Activated CD4-positive, alpha-beta T cell treated with anti-CD3 and anti-CD28 coated beads for 36 hours (primary cell): ENCODE measurements around the gene MUC16. TPM values are rescaled to one million over a fixed set of nuclear protein-coding genes. Genes with fewer than 3 reads are reported as not detected.
"Not testable (repeated sequence)": the region's sequence is repeated elsewhere in the genome, so short reads cannot be mapped to it uniquely, and the experiment has no call there.

Source experiments
- ATAC-seq: fragments of 200-7000 bp; cut with Tn5 transposase; one replicate; pipeline ENCODE4 v1.10.0; 2021; ENCODE audit warnings: mild to moderate bottlenecking, moderate library complexity
- CTCF ChIA-PET: fragments of 350-600 bp; sonication (Branson Sonifier 250); formaldehyde crosslinking; loops from one replicate; lab custom pipeline; 2021; ENCODE audit warnings: antibody characterized with exemption; lab: Charles Lee
- POLR2A ChIA-PET: fragments of 350-600 bp; sonication (Branson Sonifier 250); formaldehyde crosslinking; loops from one replicate; lab custom pipeline; 2021; ENCODE audit warnings: antibody characterized with exemption, inconsistent platforms; lab: Charles Lee
- DNase-seq: peaks from one replicate; pipeline ENCODE4 v3.0.0-alpha.2; 2020
- H3K27ac Mint-ChIP-seq: one replicate; pipeline ENCODE4 v1.8.0; 2021; ENCODE audit warnings: mixed read lengths
- H3K27me3 Mint-ChIP-seq: one replicate; pipeline ENCODE4 v1.8.0; 2021; ENCODE audit warnings: mixed read lengths
- H3K36me3 Mint-ChIP-seq: one replicate; pipeline ENCODE4 v1.8.0; 2021; ENCODE audit warnings: low read depth, mixed read lengths
- H3K4me1 Mint-ChIP-seq: one replicate; pipeline ENCODE4 v1.8.0; 2021; ENCODE audit warnings: mixed read lengths
- H3K4me3 Mint-ChIP-seq: one replicate; pipeline ENCODE4 v1.8.0; 2021; ENCODE audit warnings: mild to moderate bottlenecking, moderate library complexity, mixed read lengths
- H3K9me3 Mint-ChIP-seq: one replicate; pipeline ENCODE4 v1.8.0; 2021; ENCODE audit warnings: low read depth, mixed read lengths
- intact Hi-C, 2 experiments: fragments of 100-400 bp; cut with DNase I in 1 of 2; cut with micrococcal nuclease in 1 of 2; formaldehyde crosslinking; loops; one replicate each; pipeline versions ENCODE4 v1.14.2 to v1.15.1; 2022 to 2024; cut with DNase I, micrococcal nuclease
- total RNA-seq, 2 experiments: library from RNA; stranded (reverse); gene quantifications; one replicate each; pipeline ENCODE4 v1.2.3, GENCODE V29; 2021

Gene MUC16
- not detected for total RNA-seq

- Mint-ChIP-seq H3K4me1 (no peaks in the 10 kb centered on the region), H3K27me3 (peaks cover 5% of the 10 kb centered on the region), H3K27ac (no peak within 1 kb of the TSS), H3K36me3 (no peaks in the 10 kb centered on the region), H3K4me3 (no peak within 1 kb of the TSS), H3K9me3 (peaks cover 3% of the 10 kb centered on the region)
- CTCF ChIA-PET: no interaction called here
- intact Hi-C loops: no loop called here
- POLR2A ChIA-PET: no interaction called here
- peak; percentile 7 for DNase-seq
- no peak for ATAC-seq
Measured at GRCh38 chr19:9009935-9010651, at the start of gene MUC16. Gene MUC16, minus strand, starts transcription at chr19:9010409.

- intact Hi-C loops: no loop called here
- Mint-ChIP-seq H3K4me3 (no peak overlapping the region), H3K4me1 (no peaks in the 10 kb centered on the region), H3K36me3 (no peaks in the 10 kb centered on the region), H3K27me3 (no peaks in the 10 kb centered on the region), H3K9me3 (no peaks in the 10 kb centered on the region), H3K27ac (no peak overlapping the region)
- ATAC-seq: no peak
- ChIA-PET POLR2A (no interaction called here), CTCF (no interaction called here)
- DNase-seq: no peak
Measured at GRCh38 chr19:9058905-9059667, 48.9 kb upstream of the MUC16 start.

DNA sequence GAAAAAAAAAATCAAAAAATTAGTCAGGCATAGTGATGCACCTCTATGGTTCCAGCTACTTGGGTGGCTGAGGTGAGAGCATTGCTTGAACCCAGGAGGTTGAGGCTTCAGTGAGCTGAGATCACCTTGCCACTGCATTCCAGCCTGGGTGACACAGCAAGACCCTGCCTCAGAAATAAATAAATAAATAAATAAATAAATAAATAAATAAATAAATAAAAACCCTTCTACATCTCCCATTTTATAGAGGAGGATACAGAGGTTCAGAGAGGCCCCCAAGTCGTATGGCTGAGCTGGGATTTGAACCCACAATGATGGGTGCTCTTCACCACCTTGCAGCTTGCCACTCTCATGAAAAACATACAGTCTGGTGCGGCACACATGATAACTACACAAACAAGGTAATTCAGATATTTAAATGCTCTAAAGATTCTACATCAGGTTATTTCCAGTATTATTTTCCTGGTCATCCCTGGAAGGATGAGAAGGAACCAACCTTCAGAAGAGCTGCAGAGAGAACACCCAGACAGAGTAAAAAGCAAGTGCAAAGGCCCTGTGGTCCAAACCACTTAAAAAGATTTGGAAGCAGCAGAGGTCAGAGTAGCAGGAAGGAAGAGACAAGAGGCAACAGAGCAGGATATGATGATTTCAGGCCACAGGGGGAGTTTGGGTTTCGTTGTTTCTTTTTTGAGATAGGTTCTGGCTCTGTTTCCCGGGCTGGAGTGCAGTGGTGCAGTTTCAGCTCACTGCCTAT, 47.5 kb upstream of the MUC16 start:
- no peak overlapping the region for H3K4me3 Mint-ChIP-seq
- H3K27me3 Mint-ChIP-seq: no peaks in the 10 kb centered on the region
- ATAC-seq (no peak), DNase-seq (no peak)
- no peaks in the 10 kb centered on the region for H3K9me3 Mint-ChIP-seq
- no peak overlapping the region for H3K27ac Mint-ChIP-seq
- ChIA-PET CTCF (interaction anchor here (0.6 kb wide), 1 partner anchor 9 kb away, joined by 3 read pairs; no protein-coding TSS in a partner anchor), POLR2A (no interaction called here)
- no peaks in the 10 kb centered on the region for H3K4me1 Mint-ChIP-seq
- H3K36me3 Mint-ChIP-seq: no peaks in the 10 kb centered on the region
- intact Hi-C loops: no loop called here

- ATAC-seq, H3K27me3 Mint-ChIP-seq, intact Hi-C loops, H3K27ac Mint-ChIP-seq, POLR2A ChIA-PET, H3K4me3 Mint-ChIP-seq, DNase-seq, H3K4me1 Mint-ChIP-seq, H3K9me3 Mint-ChIP-seq, CTCF ChIA-PET, H3K36me3 Mint-ChIP-seq: not testable (repeated sequence)
Measured at GRCh38 chr19:9056131-9056530, 45.9 kb upstream of the MUC16 start.

DNA sequence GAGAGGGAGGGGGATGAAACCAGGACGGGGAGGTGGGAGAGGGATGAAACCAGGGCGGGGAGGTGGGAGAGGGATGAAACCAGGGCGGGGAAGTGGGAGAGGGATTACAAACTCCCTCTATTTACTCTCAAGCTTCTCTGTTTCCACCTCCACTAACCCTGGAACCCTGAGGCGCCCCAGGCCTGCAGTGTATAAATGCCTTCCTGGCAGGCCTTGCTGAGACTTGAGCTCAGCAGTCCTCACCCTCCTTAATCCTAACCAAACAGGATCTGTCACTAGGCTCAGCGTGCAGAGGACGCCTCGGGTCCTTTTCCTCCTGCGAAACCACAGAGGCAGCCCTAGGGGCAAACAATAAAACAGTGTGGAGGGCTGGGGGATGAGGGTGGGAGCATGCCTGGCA, 44.6 kb upstream of the MUC16 start:
- Mint-ChIP-seq H3K4me1 (no peaks in the 10 kb centered on the region), H3K4me3 (no peak overlapping the region), H3K27me3 (no peaks in the 10 kb centered on the region), H3K36me3 (no peaks in the 10 kb centered on the region), H3K9me3 (no peaks in the 10 kb centered on the region), H3K27ac (no peak overlapping the region)
- no peak for ATAC-seq
- CTCF ChIA-PET: no interaction called here
- intact Hi-C loops: no loop called here
- DNase-seq: no peak
- POLR2A ChIA-PET: no interaction called here

- intact Hi-C loops: no loop called here
- no peak for ATAC-seq
- ChIA-PET CTCF (no interaction called here), POLR2A (no interaction called here)
- Mint-ChIP-seq H3K27ac (no peak overlapping the region), H3K9me3 (no peaks in the 10 kb centered on the region), H3K4me1 (no peaks in the 10 kb centered on the region), H3K27me3 (no peaks in the 10 kb centered on the region), H3K36me3 (no peaks in the 10 kb centered on the region), H3K4me3 (no peak overlapping the region)
- DNase-seq: no peak
Measured at GRCh38 chr19:9054207-9054606, 44.0 kb upstream of the MUC16 start.

GRCh38 chr19:9053674-9054073, 43.5 kb upstream of the MUC16 start:
- H3K27ac Mint-ChIP-seq, H3K36me3 Mint-ChIP-seq, H3K27me3 Mint-ChIP-seq, POLR2A ChIA-PET, intact Hi-C loops, CTCF ChIA-PET, DNase-seq, ATAC-seq, H3K9me3 Mint-ChIP-seq, H3K4me3 Mint-ChIP-seq, H3K4me1 Mint-ChIP-seq: not testable (repeated sequence)

GRCh38 chr19:9052894-9053293, 42.7 kb upstream of the MUC16 start:
- ChIA-PET POLR2A (no interaction called here), CTCF (no interaction called here)
- Mint-ChIP-seq H3K27ac (no peak overlapping the region), H3K27me3 (no peaks in the 10 kb centered on the region), H3K4me3 (no peak overlapping the region), H3K4me1 (no peaks in the 10 kb centered on the region), H3K9me3 (no peaks in the 10 kb centered on the region), H3K36me3 (no peaks in the 10 kb centered on the region)
- DNase-seq (no peak), ATAC-seq (no peak)
- intact Hi-C loops: no loop called here

GRCh38 chr19:9046694-9047093, 36.5 kb upstream of the MUC16 start:
- no peaks in the 10 kb centered on the region for H3K36me3 Mint-ChIP-seq
- ChIA-PET POLR2A (no interaction called here), CTCF (no interaction called here)
- DNase-seq (no peak), ATAC-seq (no peak)
- H3K4me3 Mint-ChIP-seq: no peak overlapping the region
- peaks cover 9% of the 10 kb centered on the region for H3K27me3 Mint-ChIP-seq
- H3K27ac Mint-ChIP-seq: no peak overlapping the region
- H3K4me1 Mint-ChIP-seq: no peaks in the 10 kb centered on the region
- intact Hi-C loops: no loop called here
- no peaks in the 10 kb centered on the region for H3K9me3 Mint-ChIP-seq

DNA sequence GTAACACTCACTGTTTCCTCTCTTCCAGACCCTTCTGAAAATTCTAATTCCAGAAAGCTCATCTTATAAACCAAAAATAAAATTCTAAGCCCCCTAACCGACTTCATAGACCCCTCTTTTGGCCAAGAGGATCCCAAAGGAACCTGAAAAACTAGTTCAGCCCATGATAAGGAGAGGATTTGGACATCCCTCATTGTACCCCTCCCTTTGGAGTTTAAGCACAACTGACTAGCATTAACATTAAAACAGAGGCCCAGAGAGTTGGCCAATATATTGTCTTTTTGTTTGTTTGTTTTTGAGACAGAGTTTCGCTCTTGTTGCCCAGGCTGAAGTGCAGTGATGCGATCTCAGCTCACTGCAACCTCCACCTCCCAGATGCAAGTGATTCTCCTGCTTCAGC, 34.2 kb upstream of the MUC16 start:
- ATAC-seq (no peak), DNase-seq (no peak)
- ChIA-PET POLR2A (no interaction called here), CTCF (no interaction called here)
- intact Hi-C loops: no loop called here
- Mint-ChIP-seq H3K9me3 (no peaks in the 10 kb centered on the region), H3K4me1 (no peaks in the 10 kb centered on the region), H3K36me3 (no peaks in the 10 kb centered on the region), H3K4me3 (no peak overlapping the region), H3K27ac (no peak overlapping the region), H3K27me3 (peaks cover 9% of the 10 kb centered on the region)

GRCh38 chr19:9043524-9043923, 33.3 kb upstream of the MUC16 start:
- no peak overlapping the region for H3K27ac Mint-ChIP-seq
- CTCF ChIA-PET: no interaction called here
- H3K4me3 Mint-ChIP-seq: no peak overlapping the region
- ATAC-seq (no peak), DNase-seq (no peak)
- H3K27me3 Mint-ChIP-seq: peaks cover 9% of the 10 kb centered on the region
- POLR2A ChIA-PET: no interaction called here
- H3K9me3 Mint-ChIP-seq: no peaks in the 10 kb centered on the region
- intact Hi-C loops: no loop called here
- H3K4me1 Mint-ChIP-seq: no peaks in the 10 kb centered on the region
- no peaks in the 10 kb centered on the region for H3K36me3 Mint-ChIP-seq

GRCh38 chr19:9041023-9041422, 30.8 kb upstream of the MUC16 start:
- H3K9me3 Mint-ChIP-seq: no peaks in the 10 kb centered on the region
- ATAC-seq: no peak

More at GRCh38 chr19:9041023-9041422, 30.8 kb upstream of the MUC16 start:
- ChIA-PET POLR2A (no interaction called here), CTCF (no interaction called here)
- DNase-seq: no peak
- Mint-ChIP-seq H3K4me1 (no peaks in the 10 kb centered on the region), H3K4me3 (no peak overlapping the region), H3K36me3 (no peaks in the 10 kb centered on the region), H3K27ac (no peak overlapping the region), H3K27me3 (peaks cover 8% of the 10 kb centered on the region)
- intact Hi-C loops: no loop called here
